ENCODE results near the gene PLSCR4.

PLSCR4 gene

GRCh38 chr3:146156666-146157314 lies 94.1 kb downstream of the PLSCR4 start:
- H3K9ac ChIP-seq: no peak overlapping the region
- H3K27ac ChIP-seq: no peak overlapping the region
- H3K4me1 ChIP-seq: no peaks in the 10 kb centered on the region
- no peaks in the 10 kb centered on the region for H4K20me1 ChIP-seq
- H3K4me3 ChIP-seq: no peak overlapping the region
- no peak for TF ChIP-seq Cebpa-rat (IDR thresholded peaks at IDR 0.05)
- no peaks in the 10 kb centered on the region for H3K27me3 ChIP-seq
- H3K9me3 ChIP-seq: peaks cover 16% of the 10 kb centered on the region
- no peaks in the 10 kb centered on the region for H3K36me3 ChIP-seq
- H3K4me2 ChIP-seq: no peak overlapping the region

- Histone ChIP-seq H3K27ac (no peak overlapping the region), H4K20me1 (no peaks in the 10 kb centered on the region), H3K36me3 (no peaks in the 10 kb centered on the region), H3K27me3 (no peaks in the 10 kb centered on the region), H3K9me3 (peaks cover 9% of the 10 kb centered on the region), H3K4me3 (no peak overlapping the region), H3K4me1 (no peaks in the 10 kb centered on the region), H3K9ac (no peak overlapping the region), H3K4me2 (no peak overlapping the region)
- TF ChIP-seq Cebpa-rat (IDR thresholded peaks at IDR 0.05): no peak
Observed at GRCh38 chr3:146156095-146156494, 94.8 kb downstream of the PLSCR4 start.

- Histone ChIP-seq H3K27ac (no peak overlapping the region), H3K4me1 (no peaks in the 10 kb centered on the region), H3K4me3 (no peak overlapping the region), H4K20me1 (no peaks in the 10 kb centered on the region), H3K27me3 (no peaks in the 10 kb centered on the region), H3K36me3 (no peaks in the 10 kb centered on the region), H3K9me3 (no peaks in the 10 kb centered on the region), H3K9ac (no peak overlapping the region), H3K4me2 (no peak overlapping the region)
- TF ChIP-seq Cebpa-rat (IDR thresholded peaks at IDR 0.05): no peak
Observed at GRCh38 chr3:146154995-146155394, 95.9 kb downstream of the PLSCR4 start.

GRCh38 chr3:146154316-146154715 lies 96.6 kb downstream of the PLSCR4 start:
- Histone ChIP-seq H3K36me3 (no peaks in the 10 kb centered on the region), H3K4me1 (no peaks in the 10 kb centered on the region), H3K27ac (no peak overlapping the region), H3K9me3 (no peaks in the 10 kb centered on the region), H3K4me3 (no peak overlapping the region), H4K20me1 (no peaks in the 10 kb centered on the region), H3K4me2 (no peak overlapping the region), H3K27me3 (no peaks in the 10 kb centered on the region), H3K9ac (no peak overlapping the region)
- TF ChIP-seq Cebpa-rat (IDR thresholded peaks at IDR 0.05): no peak

GRCh38 chr3:146153429-146153828 lies 97.5 kb downstream of the PLSCR4 start:
- no peak overlapping the region for H3K27ac ChIP-seq
- no peak overlapping the region for H3K9ac ChIP-seq

GRCh38 chr3:146152834-146153233 lies 98.1 kb downstream of the PLSCR4 start:
- TF ChIP-seq Cebpa-rat (IDR thresholded peaks at IDR 0.05): no peak
- H4K20me1 ChIP-seq: no peaks in the 10 kb centered on the region
- H3K27ac ChIP-seq: no peak overlapping the region
- H3K9ac ChIP-seq: no peak overlapping the region
- no peaks in the 10 kb centered on the region for H3K36me3 ChIP-seq
- no peaks in the 10 kb centered on the region for H3K4me1 ChIP-seq
- no peaks in the 10 kb centered on the region for H3K9me3 ChIP-seq
- H3K4me3 ChIP-seq: no peak overlapping the region
- no peak overlapping the region for H3K4me2 ChIP-seq
- H3K27me3 ChIP-seq: no peaks in the 10 kb centered on the region

More at GRCh38 chr3:146153429-146153828, 97.5 kb downstream of the PLSCR4 start:
- Histone ChIP-seq H3K9me3 (no peaks in the 10 kb centered on the region), H3K4me2 (no peak overlapping the region), H3K36me3 (no peaks in the 10 kb centered on the region), H3K4me3 (no peak overlapping the region), H3K27me3 (no peaks in the 10 kb centered on the region), H4K20me1 (no peaks in the 10 kb centered on the region), H3K4me1 (no peaks in the 10 kb centered on the region)
- TF ChIP-seq Cebpa-rat (IDR thresholded peaks at IDR 0.05): no peak

GRCh38 chr3:146148468-146148931 lies 102.4 kb downstream of the PLSCR4 start:
- no peaks in the 10 kb centered on the region for H3K4me1 ChIP-seq
- no peak overlapping the region for H3K27ac ChIP-seq
- H3K4me2 ChIP-seq: no peak overlapping the region
- no peaks in the 10 kb centered on the region for H3K9me3 ChIP-seq
- no peaks in the 10 kb centered on the region for H3K27me3 ChIP-seq
- H4K20me1 ChIP-seq: no peaks in the 10 kb centered on the region
- H3K9ac ChIP-seq: no peak overlapping the region
- no peaks in the 10 kb centered on the region for H3K36me3 ChIP-seq
- no peak overlapping the region for H3K4me3 ChIP-seq
- TF ChIP-seq Cebpa-rat (IDR thresholded peaks at IDR 0.05): no peak

- Histone ChIP-seq H3K36me3 (no peaks in the 10 kb centered on the region), H3K4me2 (no peak overlapping the region), H3K27me3 (no peaks in the 10 kb centered on the region), H3K4me1 (no peaks in the 10 kb centered on the region), H3K9ac (no peak overlapping the region), H3K9me3 (no peaks in the 10 kb centered on the region), H3K4me3 (no peak overlapping the region), H3K27ac (no peak overlapping the region), H4K20me1 (no peaks in the 10 kb centered on the region)
- no peak for TF ChIP-seq Cebpa-rat (IDR thresholded peaks at IDR 0.05)
Observed at GRCh38 chr3:146145642-146146041, 105.3 kb downstream of the PLSCR4 start.

GRCh38 chr3:146142757-146143156 lies 108.1 kb downstream of the PLSCR4 start:
- Histone ChIP-seq H3K27ac (no peak overlapping the region), H3K9ac (no peak overlapping the region), H3K4me1 (no peaks in the 10 kb centered on the region), H4K20me1 (no peaks in the 10 kb centered on the region), H3K27me3 (no peaks in the 10 kb centered on the region), H3K4me2 (no peak overlapping the region), H3K9me3 (no peaks in the 10 kb centered on the region), H3K36me3 (no peaks in the 10 kb centered on the region), H3K4me3 (no peak overlapping the region)
- no peak for TF ChIP-seq Cebpa-rat (IDR thresholded peaks at IDR 0.05)
